ENCODE results near the gene HAPSTR1. TPM values are rescaled to one million over a fixed set of nuclear protein-coding genes. Genes with fewer than 3 reads are reported as not detected.

The HAPSTR1 gene
- total and polyA plus RNA-seq, 2 experiments from 2014 or later = 9.5 to 66.0 TPM

GRCh38 chr16:9072806-9073341 lies 18.6 kb upstream of the HAPSTR1 start (continued):
- TF ChIP-seq REST (IDR thresholded peaks at IDR 0.05; ENCODE audit: unreplicated experiment) (no peak), NANOG (IDR thresholded peaks at IDR 0.05; ENCODE audit: borderline replicate concordance) (no peak), JUNB (IDR thresholded peaks at IDR 0.05; ENCODE audit: unreplicated experiment) (no peak), STAT1 (IDR thresholded peaks at IDR 0.05; ENCODE audit: unreplicated experiment) (no peak), ETS1 (IDR thresholded peaks at IDR 0.05) (no peak), POLR2AphosphoS5 (IDR thresholded peaks at IDR 0.05; ENCODE audit: low read depth) (no peak), EZH2phosphoT487 (IDR thresholded peaks at IDR 0.05; ENCODE audit: unreplicated experiment) (no peak)
- TF ChIP-seq, protein P1, sequence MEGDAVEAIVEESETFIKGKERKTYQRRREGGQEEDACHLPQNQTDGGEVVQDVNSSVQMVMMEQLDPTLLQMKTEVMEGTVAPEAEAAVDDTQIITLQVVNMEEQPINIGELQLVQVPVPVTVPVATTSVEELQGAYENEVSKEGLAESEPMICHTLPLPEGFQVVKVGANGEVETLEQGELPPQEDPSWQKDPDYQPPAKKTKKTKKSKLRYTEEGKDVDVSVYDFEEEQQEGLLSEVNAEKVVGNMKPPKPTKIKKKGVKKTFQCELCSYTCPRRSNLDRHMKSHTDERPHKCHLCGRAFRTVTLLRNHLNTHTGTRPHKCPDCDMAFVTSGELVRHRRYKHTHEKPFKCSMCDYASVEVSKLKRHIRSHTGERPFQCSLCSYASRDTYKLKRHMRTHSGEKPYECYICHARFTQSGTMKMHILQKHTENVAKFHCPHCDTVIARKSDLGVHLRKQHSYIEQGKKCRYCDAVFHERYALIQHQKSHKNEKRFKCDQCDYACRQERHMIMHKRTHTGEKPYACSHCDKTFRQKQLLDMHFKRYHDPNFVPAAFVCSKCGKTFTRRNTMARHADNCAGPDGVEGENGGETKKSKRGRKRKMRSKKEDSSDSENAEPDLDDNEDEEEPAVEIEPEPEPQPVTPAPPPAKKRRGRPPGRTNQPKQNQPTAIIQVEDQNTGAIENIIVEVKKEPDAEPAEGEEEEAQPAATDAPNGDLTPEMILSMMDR (conservative IDR thresholded peaks at IDR 0.05; ENCODE audit: low read depth in 2 of 2) = no peak

- Mint-ChIP-seq H3K4me1 (peaks cover 5% of the 10 kb centered on the region), H3K4me3 (no peak overlapping the region), H3K27me3 (ENCODE audit: insufficient read depth, low read depth, poor library complexity) (peaks cover 11% of the 10 kb centered on the region), H3K9me3 (peaks cover 16% of the 10 kb centered on the region; the same call in 2 of the 3 replicates), H3K27ac (no peak overlapping the region), H3K36me3 (ENCODE audit: low read depth) (peaks cover 17% of the 10 kb centered on the region; the same call in 2 of the 3 replicates)
- TF ChIP-seq, protein P2, sequence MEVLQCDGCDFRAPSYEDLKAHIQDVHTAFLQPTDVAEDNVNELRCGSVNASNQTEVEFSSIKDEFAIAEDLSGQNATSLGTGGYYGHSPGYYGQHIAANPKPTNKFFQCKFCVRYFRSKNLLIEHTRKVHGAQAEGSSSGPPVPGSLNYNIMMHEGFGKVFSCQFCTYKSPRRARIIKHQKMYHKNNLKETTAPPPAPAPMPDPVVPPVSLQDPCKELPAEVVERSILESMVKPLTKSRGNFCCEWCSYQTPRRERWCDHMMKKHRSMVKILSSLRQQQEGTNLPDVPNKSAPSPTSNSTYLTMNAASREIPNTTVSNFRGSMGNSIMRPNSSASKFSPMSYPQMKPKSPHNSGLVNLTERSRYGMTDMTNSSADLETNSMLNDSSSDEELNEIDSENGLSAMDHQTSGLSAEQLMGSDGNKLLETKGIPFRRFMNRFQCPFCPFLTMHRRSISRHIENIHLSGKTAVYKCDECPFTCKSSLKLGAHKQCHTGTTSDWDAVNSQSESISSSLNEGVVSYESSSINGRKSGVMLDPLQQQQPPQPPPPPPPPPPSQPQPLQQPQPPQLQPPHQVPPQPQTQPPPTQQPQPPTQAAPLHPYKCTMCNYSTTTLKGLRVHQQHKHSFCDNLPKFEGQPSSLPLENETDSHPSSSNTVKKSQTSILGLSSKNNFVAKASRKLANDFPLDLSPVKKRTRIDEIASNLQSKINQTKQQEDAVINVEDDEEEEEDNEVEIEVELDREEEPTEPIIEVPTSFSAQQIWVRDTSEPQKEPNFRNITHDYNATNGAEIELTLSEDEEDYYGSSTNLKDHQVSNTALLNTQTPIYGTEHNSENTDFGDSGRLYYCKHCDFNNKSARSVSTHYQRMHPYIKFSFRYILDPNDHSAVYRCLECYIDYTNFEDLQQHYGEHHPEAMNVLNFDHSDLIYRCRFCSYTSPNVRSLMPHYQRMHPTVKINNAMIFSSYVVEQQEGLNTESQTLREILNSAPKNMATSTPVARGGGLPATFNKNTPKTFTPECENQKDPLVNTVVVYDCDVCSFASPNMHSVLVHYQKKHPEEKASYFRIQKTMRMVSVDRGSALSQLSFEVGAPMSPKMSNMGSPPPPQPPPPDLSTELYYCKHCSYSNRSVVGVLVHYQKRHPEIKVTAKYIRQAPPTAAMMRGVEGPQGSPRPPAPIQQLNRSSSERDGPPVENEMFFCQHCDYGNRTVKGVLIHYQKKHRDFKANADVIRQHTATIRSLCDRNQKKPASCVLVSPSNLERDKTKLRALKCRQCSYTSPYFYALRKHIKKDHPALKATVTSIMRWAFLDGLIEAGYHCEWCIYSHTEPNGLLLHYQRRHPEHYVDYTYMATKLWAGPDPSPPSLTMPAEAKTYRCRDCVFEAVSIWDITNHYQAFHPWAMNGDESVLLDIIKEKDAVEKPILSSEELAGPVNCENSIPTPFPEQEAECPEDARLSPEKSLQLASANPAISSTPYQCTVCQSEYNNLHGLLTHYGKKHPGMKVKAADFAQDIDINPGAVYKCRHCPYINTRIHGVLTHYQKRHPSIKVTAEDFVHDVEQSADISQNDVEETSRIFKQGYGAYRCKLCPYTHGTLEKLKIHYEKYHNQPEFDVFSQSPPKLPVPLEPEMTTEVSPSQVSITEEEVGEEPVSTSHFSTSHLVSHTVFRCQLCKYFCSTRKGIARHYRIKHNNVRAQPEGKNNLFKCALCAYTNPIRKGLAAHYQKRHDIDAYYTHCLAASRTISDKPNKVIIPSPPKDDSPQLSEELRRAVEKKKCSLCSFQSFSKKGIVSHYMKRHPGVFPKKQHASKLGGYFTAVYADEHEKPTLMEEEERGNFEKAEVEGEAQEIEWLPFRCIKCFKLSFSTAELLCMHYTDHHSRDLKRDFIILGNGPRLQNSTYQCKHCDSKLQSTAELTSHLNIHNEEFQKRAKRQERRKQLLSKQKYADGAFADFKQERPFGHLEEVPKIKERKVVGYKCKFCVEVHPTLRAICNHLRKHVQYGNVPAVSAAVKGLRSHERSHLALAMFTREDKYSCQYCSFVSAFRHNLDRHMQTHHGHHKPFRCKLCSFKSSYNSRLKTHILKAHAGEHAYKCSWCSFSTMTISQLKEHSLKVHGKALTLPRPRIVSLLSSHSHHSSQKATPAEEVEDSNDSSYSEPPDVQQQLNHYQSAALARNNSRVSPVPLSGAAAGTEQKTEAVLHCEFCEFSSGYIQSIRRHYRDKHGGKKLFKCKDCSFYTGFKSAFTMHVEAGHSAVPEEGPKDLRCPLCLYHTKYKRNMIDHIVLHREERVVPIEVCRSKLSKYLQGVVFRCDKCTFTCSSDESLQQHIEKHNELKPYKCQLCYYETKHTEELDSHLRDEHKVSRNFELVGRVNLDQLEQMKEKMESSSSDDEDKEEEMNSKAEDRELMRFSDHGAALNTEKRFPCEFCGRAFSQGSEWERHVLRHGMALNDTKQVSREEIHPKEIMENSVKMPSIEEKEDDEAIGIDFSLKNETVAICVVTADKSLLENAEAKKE (CRISPR knock-in tag; IDR thresholded peaks at IDR 0.05) = no peak
- H3K27ac ChIP-seq (ENCODE audit: low read depth) = no peak overlapping the region
- ATAC-seq (no peak), DNase-seq (ENCODE audit: low spot score) (no peak)
- H3F3A ChIP-seq (replicated peaks; ENCODE audit: low read depth) = no peaks in the 10 kb centered on the region
- no peaks in the 10 kb centered on the region; the same call in 1 of the 2 replicates for H3K4me1 ChIP-seq (ENCODE audit: insufficient read depth)
- H3K9me2 ChIP-seq (ENCODE audit: insufficient read depth) = no peaks in the 10 kb centered on the region; the same call in 1 of the 2 replicates
- no peak overlapping the region for H3K4me3 ChIP-seq
- no peaks in the 10 kb centered on the region for H3K27me3 ChIP-seq (ENCODE audit: insufficient read depth)
- H4K20me1 ChIP-seq (replicated peaks; ENCODE audit: insufficient read depth) = no peaks in the 10 kb centered on the region
- H3K79me2 ChIP-seq (replicated peaks; ENCODE audit: insufficient read depth) = no peaks in the 10 kb centered on the region
- H3K36me3 ChIP-seq (ENCODE audit: insufficient read depth) = no peaks in the 10 kb centered on the region
- no peak overlapping the region; the same call in 1 of the 2 replicates for H2AFZ ChIP-seq
- H3K4me2 ChIP-seq = no peak overlapping the region
Observed at GRCh38 chr16:9075299-9076071, 16.0 kb upstream of the HAPSTR1 start.
